ENCODE data around the gene COMMD3.
"Not testable (repeated sequence)": the region's sequence is repeated elsewhere in the genome, so short reads cannot be mapped to it uniquely, and the experiment has no call there.

COMMD3 gene

GRCh38 chr10:22340329-22341189 is 24.4 kb downstream of the COMMD3 start:
- DNase-seq = peak; percentile 64

DNA sequence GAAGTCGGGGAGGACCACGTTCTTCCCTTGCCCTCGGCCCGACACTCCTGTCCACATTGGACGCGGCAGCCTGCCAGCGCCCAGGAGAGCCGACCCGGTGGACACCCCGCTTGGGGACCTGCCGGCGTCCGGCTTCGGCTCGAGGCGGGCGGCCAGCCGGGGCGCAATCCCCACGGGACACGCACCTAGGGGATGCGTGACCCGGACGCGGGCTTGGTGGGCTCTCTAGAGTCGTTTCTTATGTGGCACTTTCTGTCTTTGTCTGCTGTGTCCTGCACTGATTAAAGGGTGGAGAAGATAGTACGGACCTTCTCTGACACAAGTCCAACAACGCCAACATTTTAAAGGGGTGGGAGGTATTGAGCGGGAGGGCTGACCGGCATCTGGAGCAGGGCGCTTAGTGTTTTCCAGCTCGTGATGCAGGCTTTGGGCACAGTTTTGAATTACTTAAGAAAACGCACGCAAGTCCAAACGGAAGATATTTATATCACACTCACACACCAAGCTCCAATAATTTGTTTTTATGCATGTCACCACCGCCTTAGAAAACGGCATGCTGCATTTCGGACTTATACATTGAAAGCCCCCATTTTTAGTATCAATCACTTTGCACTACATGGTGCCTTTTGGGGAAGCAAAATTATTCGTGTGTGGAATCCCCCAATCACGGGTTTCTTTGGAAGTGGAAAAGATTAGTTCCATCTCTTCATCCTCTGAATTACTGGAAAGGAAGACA is 25.2 kb downstream of the COMMD3 start:
- DNase-seq = no peak

- no peak for DNase-seq
These were observed 25.7 kb downstream of the COMMD3 start for GRCh38 chr10:22341926-22342196.

DNA sequence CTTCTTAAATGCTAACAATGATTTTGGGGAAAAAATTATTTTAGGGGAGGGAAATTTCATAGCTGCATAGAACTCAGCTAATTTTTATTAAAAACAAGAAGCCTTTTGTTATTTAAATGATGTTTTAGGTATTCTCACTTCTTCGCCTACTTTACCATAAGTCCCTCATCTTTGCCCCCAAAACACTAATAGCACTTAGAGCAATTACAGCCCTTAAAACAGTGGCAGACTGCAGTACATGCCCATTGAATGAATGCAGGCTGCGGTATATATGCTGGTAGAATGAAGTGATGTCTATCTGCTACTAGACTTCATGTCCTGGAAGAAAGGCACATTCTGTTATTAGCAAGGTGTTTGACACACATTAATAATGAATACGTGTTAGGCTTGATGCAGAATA is 26.2 kb downstream of the COMMD3 start:
- DNase-seq = no peak

GRCh38 chr10:22343731-22344130 is 27.5 kb downstream of the COMMD3 start:
- no peak for DNase-seq

DNA sequence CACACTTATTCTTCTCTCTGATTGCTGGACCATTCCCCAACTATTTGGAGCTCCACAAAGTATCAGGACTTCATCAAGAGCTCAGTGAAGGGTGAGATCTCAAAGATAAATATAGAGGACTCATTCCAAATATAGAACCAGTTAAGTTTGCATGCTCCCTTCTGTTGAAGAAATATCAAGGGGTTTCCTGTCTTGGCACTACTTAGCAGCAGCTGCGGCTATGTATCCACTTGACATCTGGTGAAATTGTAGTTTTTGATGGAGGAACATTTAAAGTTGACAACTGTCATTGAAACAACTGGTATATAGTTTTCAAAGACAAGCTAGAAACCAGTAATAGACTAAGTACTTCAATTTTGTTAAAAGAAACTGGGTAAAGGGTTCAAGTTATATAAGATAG is 28.1 kb downstream of the COMMD3 start:
- no peak for DNase-seq

DNA sequence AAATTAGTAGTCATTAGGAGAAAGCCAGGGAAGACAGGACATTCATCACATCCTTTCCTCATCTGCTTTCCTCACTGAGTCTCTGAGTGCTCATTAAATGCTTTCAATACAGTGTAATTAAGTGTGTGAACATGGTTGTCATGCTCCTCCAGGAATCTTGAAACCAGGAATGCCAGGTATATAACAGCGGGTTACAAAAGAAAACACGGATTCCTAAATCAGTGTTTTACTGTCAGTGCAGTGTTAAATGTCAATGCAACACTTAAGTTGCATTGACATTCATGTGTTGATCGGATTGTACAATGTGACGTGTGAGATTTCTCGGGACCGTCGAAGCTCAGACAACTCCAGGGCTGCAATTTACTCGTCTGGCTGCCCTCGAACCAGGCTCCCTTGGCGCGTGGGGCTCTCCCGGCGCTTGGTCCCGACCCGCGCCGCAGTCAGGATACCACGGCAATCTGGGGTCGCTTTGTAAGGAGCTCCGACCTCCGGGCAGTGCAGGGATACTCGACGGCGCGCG is 28.7 kb downstream of the COMMD3 start:
- no peak for DNase-seq

- peak; percentile 39 for DNase-seq
These were observed 29.3 kb downstream of the COMMD3 start, which contains the start of gene SPAG6 for GRCh38 chr10:22345301-22346095. Gene SPAG6 (plus strand): TSS chr10:22345496. CDS start chr10:22345612, 116 bp downstream.

DNA sequence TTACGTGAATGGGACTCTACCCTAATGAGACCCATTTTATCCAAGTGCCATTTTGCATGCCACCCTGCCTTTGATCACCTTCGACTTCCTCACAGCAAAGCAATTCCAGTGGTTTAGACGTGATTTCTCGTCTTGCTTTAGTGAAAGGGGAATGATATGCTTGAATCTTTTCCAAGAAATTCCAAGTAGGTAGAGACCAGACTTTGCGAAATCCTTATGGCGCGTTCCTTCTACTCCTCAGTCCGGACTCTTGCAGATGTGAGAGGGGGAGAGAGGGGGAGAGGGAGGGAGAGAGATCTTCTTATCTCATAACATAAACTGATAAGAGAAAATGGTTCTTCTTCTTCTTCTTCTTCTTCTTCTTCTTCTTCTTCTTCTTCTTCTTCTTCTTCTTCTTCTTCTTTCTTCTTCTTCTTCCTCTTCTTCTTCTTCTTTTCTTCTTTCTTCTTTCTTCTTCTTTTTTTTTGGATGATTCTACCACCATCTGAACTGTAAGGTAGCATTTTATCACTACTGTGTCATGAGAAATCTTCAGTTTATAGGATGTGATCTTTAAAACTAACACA is 30.0 kb downstream of the COMMD3 start:
- no peak for DNase-seq

GRCh38 chr10:22349755-22350154 is 33.6 kb downstream of the COMMD3 start:
- DNase-seq = no peak

DNA sequence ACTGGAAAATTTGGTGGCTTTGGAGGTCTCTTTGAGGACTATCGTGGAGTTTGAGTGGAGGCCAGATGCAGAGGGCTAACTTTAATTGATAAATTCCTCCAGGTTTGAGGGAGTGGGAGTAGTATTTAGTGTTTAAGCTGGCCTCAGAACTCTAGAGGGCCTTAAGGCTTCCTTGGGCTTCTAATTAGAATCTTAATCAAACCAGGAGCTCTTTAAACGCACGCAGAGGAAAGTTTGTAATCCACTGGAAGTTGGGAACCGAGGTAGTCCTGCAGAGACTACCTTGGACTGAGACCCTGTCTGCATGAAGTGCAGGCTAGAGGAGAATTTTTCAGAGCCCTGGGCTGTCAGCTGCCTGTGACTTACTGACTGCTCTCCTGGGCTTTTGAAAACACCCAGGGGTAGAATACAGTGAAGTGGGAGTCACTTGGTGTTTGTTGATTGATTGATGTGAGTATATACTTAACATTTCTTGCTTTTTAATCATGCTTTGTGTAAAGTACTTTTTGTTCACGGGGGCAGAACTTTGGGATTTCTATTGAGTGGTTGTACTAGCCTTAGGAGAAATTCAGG is 35.0 kb downstream of the COMMD3 start:
- no peak for DNase-seq

- no peak for DNase-seq
These were observed 40.2 kb downstream of the COMMD3 start for GRCh38 chr10:22356324-22356873.

DNA sequence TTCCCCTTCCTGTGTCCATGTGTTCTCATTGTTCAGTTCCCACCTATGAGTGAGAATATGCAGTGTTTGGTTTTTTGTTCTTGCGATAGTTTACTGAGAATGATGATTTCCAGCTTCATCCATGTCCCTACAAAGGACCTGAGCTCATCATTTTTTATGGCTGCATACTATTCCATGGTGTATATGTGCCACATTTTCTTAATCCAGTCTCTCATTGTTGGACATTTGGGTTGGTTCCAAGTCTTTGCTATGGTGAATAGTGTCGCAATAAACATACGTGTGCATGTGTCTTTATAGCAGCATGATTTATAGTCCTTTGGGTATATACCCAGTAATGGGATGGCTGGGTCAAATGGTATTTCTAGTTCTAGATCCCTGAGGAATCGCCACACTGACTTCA is 41.6 kb downstream of the COMMD3 start:
- not testable (repeated sequence) for DNase-seq

DNA sequence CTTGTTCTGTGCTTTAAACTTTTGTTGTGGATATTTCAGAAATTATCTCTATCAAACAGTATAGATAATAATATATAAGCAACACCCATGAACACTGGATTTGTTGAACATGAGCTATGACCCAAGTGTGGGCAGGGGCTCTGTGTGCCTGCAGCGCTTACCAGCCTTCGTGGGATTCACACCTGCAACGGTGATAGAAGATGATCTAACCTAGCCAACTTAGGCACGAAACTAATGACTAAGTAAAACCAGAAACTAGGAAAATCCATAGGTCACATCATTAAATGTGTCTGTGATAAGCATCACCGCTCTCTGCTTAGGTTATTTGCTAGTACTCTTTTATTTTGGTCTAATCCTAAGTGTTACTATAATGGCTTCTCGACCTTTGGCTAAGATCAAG is 47.1 kb downstream of the COMMD3 start:
- no peak for DNase-seq

- no peak for DNase-seq
These were observed 48.4 kb downstream of the COMMD3 start for GRCh38 chr10:22364407-22365140.

GRCh38 chr10:22365233-22365632 is 49.0 kb downstream of the COMMD3 start:
- no peak for DNase-seq

DNA sequence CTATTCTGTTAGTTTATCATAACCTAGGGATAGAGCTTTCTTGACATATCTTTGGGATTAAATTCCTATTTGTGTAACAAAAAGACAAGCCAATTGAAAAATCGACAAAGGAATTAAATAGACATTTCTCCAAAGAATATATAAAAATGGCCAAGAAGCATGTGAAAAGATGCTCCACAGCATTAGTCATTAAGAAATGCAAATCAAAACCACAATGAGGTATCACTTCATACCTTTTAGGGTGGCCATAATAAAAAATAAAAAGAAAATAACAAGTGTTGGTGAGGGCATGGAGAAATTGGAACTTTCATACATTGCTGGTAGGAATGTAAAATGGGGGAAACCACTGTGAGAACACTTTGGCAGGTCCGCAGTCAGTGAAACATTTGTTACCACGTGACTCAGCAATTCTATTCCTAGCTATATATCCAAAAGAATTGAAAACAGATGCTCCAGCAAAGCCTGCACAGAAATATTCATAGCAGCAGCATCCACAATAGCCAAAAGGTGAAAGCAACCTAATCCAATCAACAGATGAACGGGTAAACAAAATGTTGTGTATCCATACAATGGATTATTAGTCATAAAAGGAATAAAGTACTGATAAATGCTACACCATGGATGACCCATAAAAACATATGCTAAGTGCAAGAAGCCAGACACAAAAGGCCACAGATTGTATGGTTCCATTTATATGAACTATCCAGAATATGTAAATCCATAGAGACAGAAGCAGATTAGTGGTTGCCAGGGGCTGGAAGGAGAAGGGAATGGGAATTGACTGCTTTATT is 49.7 kb downstream of the COMMD3 start:
- no peak for DNase-seq

- DNase-seq = no peak
These were observed 50.2 kb downstream of the COMMD3 start for GRCh38 chr10:22366435-22366703.

- DNase-seq = no peak
These were observed 50.6 kb downstream of the COMMD3 start for GRCh38 chr10:22366771-22367170.

GRCh38 chr10:22367471-22367870 is 51.3 kb downstream of the COMMD3 start:
- DNase-seq = no peak

- no peak for DNase-seq
These were observed 52.2 kb downstream of the COMMD3 start for GRCh38 chr10:22368402-22368801.
